GM20000 (cell line): ENCODE results near the gene PCDHB9.
"Not testable (repeated sequence)": the region's sequence is repeated elsewhere in the genome, so short reads cannot be mapped to it uniquely, and the experiment has no call there.

Experiments
- DNase-seq: peaks from one replicate; pipeline ENCODE4 v3.0.0; 2012; ENCODE audit warnings: low spot score
- TF ChIP-seq, protein P1 (sequence below): IDR thresholded peaks from 2 replicates; pipeline ENCODE4 v1.5.1; 2012; ENCODE audit warnings: mild to moderate bottlenecking, control low read depth; ENCODE audit errors: extremely low read depth, missing control alignments

Gene PCDHB9

DNA sequence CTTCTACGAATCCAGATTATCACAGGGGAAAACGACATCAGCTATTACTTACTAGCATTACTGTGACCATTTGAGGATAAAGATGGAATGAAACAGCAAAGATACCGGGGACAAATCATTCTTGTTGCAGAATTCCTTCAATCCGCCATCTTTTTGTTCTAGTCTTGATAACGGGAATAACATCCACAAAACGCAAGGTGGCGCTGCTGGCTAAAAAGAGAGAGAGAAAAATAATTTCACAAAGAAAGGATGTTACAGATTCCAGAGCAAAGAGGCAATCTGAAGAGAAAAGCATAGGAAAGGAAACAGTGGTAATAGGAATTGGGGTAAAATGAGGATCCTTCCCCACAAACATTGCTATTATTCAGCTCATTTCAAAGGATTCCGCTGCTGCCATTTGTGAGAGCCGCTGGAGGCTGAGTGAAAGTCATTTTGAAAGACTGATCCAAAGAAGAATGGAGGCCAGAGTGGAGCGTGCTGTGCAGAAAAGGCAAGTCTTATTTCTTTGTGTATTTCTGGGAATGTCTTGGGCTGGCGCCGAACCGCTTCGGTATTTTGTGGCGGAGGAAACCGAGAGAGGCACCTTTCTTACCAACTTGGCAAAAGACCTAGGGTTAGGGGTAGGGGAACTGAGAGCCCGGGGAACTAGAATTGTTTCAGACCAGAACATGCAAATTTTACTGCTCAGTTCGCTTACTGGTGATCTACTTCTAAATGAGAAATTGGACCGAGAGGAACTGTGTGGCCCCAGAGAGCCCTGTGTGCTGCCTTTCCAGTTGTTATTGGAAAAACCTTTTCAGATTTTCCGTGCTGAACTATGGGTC, 14.4 kb upstream of the PCDHB9 start, which contains the start of gene PCDHB7:
TSS of gene PCDHB7 (plus strand) at position 264 of the 824 bp plus-strand sequence. CDS start at position 456, 192 bp downstream.
- no peak for DNase-seq
- TF ChIP-seq, protein P1, sequence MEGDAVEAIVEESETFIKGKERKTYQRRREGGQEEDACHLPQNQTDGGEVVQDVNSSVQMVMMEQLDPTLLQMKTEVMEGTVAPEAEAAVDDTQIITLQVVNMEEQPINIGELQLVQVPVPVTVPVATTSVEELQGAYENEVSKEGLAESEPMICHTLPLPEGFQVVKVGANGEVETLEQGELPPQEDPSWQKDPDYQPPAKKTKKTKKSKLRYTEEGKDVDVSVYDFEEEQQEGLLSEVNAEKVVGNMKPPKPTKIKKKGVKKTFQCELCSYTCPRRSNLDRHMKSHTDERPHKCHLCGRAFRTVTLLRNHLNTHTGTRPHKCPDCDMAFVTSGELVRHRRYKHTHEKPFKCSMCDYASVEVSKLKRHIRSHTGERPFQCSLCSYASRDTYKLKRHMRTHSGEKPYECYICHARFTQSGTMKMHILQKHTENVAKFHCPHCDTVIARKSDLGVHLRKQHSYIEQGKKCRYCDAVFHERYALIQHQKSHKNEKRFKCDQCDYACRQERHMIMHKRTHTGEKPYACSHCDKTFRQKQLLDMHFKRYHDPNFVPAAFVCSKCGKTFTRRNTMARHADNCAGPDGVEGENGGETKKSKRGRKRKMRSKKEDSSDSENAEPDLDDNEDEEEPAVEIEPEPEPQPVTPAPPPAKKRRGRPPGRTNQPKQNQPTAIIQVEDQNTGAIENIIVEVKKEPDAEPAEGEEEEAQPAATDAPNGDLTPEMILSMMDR, result no peak

- DNase-seq, result not testable (repeated sequence)
Measured at GRCh38 chr5:141174291-141175104, 12.5 kb upstream of the PCDHB9 start.

- no peak for DNase-seq
Measured at GRCh38 chr5:141175933-141176332, 11.0 kb upstream of the PCDHB9 start.

DNA sequence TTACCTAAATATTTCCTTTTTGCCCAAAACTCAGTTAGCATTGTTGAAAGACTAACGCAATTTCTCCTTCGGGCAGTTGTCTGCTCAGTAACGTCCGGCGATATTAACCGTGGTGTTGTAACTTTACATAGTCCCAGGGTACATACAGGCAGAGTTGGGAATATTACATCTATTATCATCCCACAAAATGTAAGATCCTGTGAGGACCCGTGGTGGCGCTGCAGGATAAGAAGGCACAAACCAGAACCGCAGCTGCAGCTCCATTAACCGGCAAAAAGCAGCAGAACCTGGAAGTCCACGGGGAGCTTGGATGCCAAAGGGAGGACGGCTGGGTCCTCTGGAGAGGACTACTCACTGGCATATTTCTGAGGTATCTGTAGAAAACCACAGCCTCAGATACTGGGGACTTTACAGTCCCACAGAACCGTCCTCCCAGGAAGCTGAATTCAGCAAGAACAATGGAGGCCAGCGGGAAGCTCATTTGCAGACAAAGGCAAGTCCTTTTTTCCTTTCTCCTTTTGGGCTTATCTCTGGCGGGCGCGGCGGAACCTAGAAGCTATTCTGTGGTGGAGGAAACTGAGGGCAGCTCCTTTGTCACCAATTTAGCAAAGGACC, 9.3 kb upstream of the PCDHB9 start, which contains the start of gene PCDHB8:
TSS of gene PCDHB8 (plus strand) at position 214 of the 615 bp plus-strand sequence. CDS start at position 459, 245 bp downstream.
- not testable (repeated sequence) for DNase-seq

More at GRCh38 chr5:141175933-141176332, 11.0 kb upstream of the PCDHB9 start:
- TF ChIP-seq, protein P1, result no peak

DNA sequence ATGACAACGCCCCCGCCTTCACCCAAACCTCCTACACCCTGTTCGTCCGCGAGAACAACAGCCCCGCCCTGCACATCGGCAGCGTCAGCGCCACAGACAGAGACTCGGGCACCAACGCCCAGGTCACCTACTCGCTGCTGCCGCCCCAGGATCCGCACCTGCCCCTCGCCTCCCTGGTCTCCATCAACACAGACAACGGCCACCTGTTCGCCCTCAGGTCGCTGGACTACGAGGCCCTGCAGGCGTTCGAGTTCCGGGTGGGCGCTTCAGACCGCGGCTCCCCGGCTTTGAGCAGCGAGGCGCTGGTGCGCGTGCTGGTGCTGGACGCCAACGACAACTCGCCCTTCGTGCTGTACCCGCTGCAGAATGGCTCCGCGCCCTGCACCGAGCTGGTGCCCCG, 7.6 kb upstream of the PCDHB9 start:
- DNase-seq, result not testable (repeated sequence)

DNA sequence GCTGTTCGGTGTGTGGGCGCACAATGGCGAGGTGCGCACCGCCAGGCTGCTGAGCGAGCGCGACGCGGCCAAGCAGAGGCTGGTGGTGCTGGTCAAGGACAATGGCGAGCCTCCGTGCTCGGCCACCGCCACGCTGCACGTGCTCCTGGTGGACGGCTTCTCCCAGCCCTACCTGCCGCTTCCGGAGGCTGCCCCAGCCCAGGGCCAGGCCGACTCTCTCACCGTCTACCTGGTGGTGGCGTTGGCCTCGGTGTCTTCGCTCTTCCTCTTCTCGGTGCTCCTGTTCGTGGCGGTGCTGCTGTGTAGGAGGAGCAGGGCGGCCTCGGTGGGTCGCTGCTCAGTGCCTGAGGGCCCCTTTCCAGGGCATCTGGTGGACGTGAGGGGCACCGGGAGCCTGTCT, 7.1 kb upstream of the PCDHB9 start:
- DNase-seq, result not testable (repeated sequence)

DNA sequence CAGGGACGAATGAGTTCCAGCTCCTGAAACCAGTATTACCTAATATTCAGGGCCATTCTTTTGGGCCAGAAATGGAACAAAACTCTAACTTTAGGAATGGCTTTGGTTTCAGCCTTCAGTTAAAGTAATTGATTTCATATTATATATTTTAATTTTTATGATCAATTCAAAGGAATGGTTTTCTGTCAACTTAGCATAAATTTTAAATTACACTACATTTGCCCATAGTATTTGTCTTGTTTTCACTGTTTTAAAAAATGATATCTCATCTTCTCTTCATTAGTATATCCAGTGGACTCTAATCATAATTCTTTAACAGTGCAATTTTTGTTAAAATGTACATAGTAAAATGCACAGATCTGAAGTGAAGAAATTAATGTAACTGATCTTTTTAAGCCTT, 6.6 kb upstream of the PCDHB9 start:
- no peak for DNase-seq
- TF ChIP-seq, protein P1, result no peak

DNA sequence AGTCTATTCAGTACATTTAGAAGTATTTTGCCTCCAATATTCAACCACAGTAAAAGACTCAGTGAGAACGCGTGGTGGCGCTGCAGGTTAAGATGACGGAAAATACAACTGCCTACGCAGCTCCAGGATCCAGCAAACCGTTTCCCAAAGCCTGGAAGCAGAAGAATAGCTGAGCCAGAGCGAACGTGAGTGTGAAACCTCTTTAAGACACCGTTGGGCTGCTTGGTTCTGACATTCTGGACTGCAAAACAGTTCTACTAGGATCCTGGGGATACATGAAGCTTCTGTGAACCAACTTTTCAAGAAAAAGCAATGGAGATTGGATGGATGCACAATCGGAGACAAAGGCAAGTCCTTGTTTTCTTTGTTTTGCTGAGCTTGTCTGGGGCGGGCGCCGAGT, 4.7 kb upstream of the PCDHB9 start, which contains the start of gene PCDHB16:
TSS of gene PCDHB16 (plus strand) at position 140 of the 400 bp plus-strand sequence. CDS start at position 313, 173 bp downstream.
- no peak for DNase-seq
- TF ChIP-seq, protein P1, result no peak

DNA sequence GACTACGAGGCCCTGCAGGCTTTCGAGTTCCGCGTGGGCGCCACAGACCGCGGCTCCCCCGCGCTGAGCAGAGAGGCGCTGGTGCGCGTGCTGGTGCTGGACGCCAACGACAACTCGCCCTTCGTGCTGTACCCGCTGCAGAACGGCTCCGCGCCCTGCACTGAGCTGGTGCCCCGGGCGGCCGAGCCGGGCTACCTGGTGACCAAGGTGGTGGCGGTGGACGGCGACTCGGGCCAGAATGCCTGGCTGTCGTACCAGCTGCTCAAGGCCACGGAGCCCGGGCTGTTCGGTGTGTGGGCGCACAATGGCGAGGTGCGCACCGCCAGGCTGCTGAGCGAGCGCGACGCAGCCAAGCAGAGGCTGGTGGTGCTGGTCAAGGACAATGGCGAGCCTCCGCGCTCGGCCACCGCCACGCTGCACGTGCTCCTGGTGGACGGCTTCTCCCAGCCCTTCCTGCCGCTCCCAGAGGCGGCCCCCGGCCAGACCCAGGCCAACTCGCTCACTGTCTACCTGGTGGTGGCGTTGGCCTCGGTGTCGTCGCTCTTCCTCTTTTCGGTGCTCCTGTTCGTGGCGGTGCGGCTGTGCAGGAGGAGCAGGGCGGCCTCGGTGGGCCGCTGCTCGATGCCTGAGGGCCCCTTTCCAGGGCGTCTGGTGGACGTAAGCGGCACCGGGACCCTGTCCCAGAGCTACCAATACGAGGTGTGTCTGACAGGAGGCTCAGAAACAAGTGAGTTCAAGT, 2.7 kb upstream of the PCDHB9 start:
- DNase-seq, result not testable (repeated sequence)

DNA sequence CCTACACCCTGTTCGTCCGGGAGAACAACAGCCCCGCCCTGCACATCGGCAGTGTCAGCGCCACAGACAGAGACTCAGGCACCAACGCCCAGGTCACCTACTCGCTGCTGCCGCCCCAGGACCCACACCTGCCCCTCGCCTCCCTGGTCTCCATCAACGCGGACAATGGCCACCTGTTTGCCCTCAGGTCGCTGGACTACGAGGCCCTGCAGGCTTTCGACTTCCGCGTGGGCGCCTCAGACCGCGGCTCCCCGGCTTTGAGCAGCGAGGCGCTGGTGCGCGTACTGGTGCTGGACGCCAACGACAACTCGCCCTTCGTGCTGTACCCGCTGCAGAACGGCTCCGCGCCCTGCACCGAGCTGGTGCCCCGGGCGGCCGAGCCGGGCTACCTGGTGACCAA, 1.7 kb downstream of the PCDHB9 start:
- DNase-seq, result not testable (repeated sequence)

DNA sequence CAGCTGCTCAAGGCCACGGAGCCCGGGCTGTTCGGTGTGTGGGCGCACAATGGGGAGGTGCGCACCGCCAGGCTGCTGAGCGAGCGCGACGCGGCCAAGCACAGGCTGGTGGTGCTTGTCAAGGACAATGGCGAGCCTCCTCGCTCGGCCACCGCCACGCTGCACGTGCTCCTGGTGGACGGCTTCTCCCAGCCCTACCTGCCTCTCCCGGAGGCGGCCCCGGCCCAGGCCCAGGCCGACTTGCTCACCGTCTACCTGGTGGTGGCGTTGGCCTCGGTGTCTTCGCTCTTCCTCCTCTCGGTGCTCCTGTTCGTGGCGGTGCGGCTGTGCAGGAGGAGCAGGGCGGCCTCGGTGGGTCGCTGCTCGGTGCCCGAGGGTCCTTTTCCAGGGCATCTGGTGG, 2.2 kb downstream of the PCDHB9 start:
- not testable (repeated sequence) for DNase-seq
